ENCODE measurements around the gene KLF12. TPM values are rescaled to one million over a fixed set of nuclear protein-coding genes. Genes with fewer than 3 reads are reported as not detected.

The KLF12 gene
- 10 to 100 TPM; 19.9 to 23.8 TPM for total RNA-seq

DNA sequence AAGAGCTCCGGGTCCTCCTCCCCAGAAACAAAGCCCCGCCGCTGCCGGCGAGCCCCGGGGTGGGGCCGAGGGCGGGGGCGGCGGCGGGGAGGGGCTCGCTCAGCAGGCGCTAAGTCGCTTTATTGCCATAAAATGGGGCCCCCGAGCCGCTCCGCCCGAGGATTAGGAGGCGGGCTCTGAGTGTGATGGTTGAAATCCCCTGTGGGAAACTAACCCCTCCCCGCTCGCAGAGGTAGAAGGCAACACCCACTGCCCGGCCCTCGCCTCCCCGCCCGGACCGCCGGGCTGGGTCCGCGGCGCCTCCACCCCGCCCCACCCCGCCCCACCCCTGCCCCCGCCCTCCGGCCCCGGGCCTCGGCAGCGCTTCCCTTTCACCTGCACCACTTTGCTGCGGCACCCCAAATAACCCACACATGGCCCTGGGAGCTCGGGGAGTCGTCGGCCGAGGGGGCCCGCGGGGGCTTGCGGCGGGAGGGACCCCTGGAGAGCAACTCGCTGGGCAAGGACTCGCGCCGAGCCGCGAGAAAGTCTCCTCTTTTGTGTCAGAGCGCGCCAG is at the start of gene KLF12:
KLF12 (minus strand) TSS at position 184 of the 556 bp plus-strand sequence.
- ATAC-seq (ENCODE audit: insufficient number of reproducible peaks, low FRiP score, low read depth) (peak; percentile 48), DNase-seq (ENCODE audit: low spot score) (peak; percentile 71)
- Histone ChIP-seq H3K27ac (peak within 1 kb of the TSS; percentile 98 to 99), H3K9me3 (no peaks in the 10 kb centered on the region), H3K36me3 (no peaks in the 10 kb centered on the region), H3K27me3 (replicated peaks; ENCODE audit: insufficient read depth) (no peaks in the 10 kb centered on the region), H3K4me3 (peak within 1 kb of the TSS; percentile 84), H3K4me1 (ENCODE audit: control insufficient read depth in 1 of 2, low read depth in 2 of 2) (peaks cover 20 to 24% of the 10 kb centered on the region in 2 donors)
- TF ChIP-seq, protein P1, sequence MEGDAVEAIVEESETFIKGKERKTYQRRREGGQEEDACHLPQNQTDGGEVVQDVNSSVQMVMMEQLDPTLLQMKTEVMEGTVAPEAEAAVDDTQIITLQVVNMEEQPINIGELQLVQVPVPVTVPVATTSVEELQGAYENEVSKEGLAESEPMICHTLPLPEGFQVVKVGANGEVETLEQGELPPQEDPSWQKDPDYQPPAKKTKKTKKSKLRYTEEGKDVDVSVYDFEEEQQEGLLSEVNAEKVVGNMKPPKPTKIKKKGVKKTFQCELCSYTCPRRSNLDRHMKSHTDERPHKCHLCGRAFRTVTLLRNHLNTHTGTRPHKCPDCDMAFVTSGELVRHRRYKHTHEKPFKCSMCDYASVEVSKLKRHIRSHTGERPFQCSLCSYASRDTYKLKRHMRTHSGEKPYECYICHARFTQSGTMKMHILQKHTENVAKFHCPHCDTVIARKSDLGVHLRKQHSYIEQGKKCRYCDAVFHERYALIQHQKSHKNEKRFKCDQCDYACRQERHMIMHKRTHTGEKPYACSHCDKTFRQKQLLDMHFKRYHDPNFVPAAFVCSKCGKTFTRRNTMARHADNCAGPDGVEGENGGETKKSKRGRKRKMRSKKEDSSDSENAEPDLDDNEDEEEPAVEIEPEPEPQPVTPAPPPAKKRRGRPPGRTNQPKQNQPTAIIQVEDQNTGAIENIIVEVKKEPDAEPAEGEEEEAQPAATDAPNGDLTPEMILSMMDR (IDR thresholded peaks at IDR 0.05) = no peak

DNA sequence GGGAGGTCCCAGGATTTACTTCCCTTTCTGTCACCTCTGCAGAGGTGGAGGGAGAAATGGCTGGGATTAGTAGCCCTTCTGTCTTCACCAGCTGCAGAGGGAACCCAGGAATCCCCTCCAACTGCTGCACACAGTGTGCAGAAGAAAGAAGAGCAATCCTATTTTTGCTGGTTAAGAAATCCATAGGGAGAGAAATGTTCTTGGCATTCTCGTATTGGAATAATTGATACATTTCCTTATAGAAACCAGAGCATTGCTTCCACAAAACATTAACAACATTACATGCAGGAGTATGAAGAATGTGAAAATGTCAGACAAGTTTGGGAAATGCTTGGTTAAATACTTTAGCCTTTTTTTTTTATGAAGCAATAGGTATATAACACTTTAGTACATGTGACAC is 48.3 kb upstream of the KLF12 start:
- Histone ChIP-seq H3K27me3 (replicated peaks; ENCODE audit: insufficient read depth) (no peaks in the 10 kb centered on the region), H3K36me3 (no peaks in the 10 kb centered on the region), H3K9me3 (no peaks in the 10 kb centered on the region), H3K4me1 (ENCODE audit: control insufficient read depth in 1 of 2, low read depth in 2 of 2) (no peaks in the 10 kb centered on the region), H3K27ac (no peak overlapping the region), H3K4me3 (no peak overlapping the region)
- no peak for ATAC-seq (ENCODE audit: insufficient number of reproducible peaks, low FRiP score, low read depth)
- TF ChIP-seq, protein P1 (IDR thresholded peaks at IDR 0.05) = no peak
- no peak for DNase-seq (ENCODE audit: low spot score)

DNA sequence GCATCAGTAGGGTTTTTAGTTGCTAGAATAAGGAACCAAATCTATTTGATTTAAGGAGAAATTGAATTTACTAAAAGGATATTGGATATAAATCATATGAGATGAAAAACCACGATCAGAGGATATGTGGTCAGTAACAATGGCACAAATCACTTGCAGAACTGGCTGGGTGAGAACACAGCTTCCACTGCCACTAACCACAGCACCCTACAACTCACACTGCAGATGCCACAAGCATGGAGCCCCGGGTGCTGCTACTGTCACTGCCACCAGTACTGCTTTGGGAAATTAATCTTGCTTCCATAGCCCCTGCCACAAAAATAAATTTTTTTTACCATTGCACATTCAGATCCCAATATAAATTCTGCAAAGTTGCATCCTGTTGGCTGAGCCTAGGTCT is 40.6 kb upstream of the KLF12 start:
- H3K36me3 ChIP-seq = no peaks in the 10 kb centered on the region
- H3K9me3 ChIP-seq = no peaks in the 10 kb centered on the region
- H3K27ac ChIP-seq = no peak overlapping the region
- no peaks in the 10 kb centered on the region for H3K27me3 ChIP-seq (replicated peaks; ENCODE audit: insufficient read depth)
- no peaks in the 10 kb centered on the region for H3K4me1 ChIP-seq (ENCODE audit: control insufficient read depth in 1 of 2, low read depth in 2 of 2)
- TF ChIP-seq, protein P1 (IDR thresholded peaks at IDR 0.05) = no peak
- ATAC-seq (ENCODE audit: insufficient number of reproducible peaks, low FRiP score, low read depth) (no peak), DNase-seq (ENCODE audit: low spot score) (no peak)
- H3K4me3 ChIP-seq = no peak overlapping the region

DNA sequence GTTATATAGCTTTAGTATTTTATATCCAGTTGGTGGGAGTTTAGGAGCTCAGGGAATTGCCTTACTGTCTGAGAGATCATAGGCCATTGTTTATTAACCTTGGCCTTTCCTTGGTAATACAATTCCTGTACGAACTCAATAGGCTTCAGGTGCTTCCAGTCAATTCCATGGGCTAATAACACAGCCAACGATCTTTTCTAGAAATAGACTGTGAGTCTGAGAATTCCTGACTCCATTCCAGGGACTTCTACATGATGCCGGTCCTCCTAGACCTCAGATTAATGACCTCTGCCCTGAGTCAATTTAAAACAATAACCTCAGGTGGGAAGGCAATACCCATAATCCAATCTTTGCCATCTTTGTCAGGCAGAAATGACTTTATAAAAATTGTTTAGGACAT is 39.6 kb upstream of the KLF12 start:
- H3K36me3 ChIP-seq = no peaks in the 10 kb centered on the region
- no peaks in the 10 kb centered on the region for H3K27me3 ChIP-seq (replicated peaks; ENCODE audit: insufficient read depth)
- DNase-seq (ENCODE audit: low spot score) = no peak
- no peaks in the 10 kb centered on the region for H3K4me1 ChIP-seq (ENCODE audit: control insufficient read depth in 1 of 2, low read depth in 2 of 2)
- ATAC-seq (ENCODE audit: insufficient number of reproducible peaks, low FRiP score, low read depth) = no peak
- no peak overlapping the region for H3K4me3 ChIP-seq
- TF ChIP-seq, protein P1 (IDR thresholded peaks at IDR 0.05) = no peak
- no peak overlapping the region for H3K27ac ChIP-seq
- no peaks in the 10 kb centered on the region for H3K9me3 ChIP-seq

DNA sequence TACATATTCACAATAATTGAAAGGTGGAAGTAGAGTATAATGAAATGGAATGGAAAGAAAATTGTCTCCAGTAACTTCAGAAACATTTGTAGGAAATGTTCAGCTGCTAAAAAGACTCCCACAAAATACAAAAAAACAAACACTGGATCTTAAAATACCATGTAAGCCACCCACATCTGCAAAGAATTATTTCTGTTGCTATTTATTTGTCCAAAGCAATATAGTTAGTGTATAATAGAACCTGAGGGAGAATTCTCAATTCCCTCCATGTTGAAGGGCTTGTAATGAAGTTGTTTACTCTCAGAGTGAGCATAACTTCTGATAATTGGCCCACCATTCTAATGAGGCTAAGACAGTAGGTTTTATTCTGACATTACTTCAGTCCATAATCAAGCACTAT is 37.4 kb upstream of the KLF12 start:
- ATAC-seq (ENCODE audit: insufficient number of reproducible peaks, low FRiP score, low read depth) (no peak), DNase-seq (ENCODE audit: low spot score) (no peak)
- no peaks in the 10 kb centered on the region for H3K9me3 ChIP-seq
- no peaks in the 10 kb centered on the region for H3K27me3 ChIP-seq (replicated peaks; ENCODE audit: insufficient read depth)
- no peak overlapping the region for H3K27ac ChIP-seq
- no peak overlapping the region for H3K4me3 ChIP-seq
- H3K4me1 ChIP-seq (ENCODE audit: control insufficient read depth in 1 of 2, low read depth in 2 of 2) = no peaks in the 10 kb centered on the region
- TF ChIP-seq, protein P1 (IDR thresholded peaks at IDR 0.05) = no peak
- H3K36me3 ChIP-seq = no peaks in the 10 kb centered on the region
